ENCODE results near the gene C3AR1. TPM values are rescaled to one million over a fixed set of nuclear protein-coding genes. Genes with fewer than 3 reads are reported as not detected.
"Not testable (repeated sequence)": the region's sequence is repeated elsewhere in the genome, so short reads cannot be mapped to it uniquely, and the experiment has no call there.

The C3AR1 gene
- total RNA-seq, 1 donor from 2014 or later, result 2.0 TPM

DNA sequence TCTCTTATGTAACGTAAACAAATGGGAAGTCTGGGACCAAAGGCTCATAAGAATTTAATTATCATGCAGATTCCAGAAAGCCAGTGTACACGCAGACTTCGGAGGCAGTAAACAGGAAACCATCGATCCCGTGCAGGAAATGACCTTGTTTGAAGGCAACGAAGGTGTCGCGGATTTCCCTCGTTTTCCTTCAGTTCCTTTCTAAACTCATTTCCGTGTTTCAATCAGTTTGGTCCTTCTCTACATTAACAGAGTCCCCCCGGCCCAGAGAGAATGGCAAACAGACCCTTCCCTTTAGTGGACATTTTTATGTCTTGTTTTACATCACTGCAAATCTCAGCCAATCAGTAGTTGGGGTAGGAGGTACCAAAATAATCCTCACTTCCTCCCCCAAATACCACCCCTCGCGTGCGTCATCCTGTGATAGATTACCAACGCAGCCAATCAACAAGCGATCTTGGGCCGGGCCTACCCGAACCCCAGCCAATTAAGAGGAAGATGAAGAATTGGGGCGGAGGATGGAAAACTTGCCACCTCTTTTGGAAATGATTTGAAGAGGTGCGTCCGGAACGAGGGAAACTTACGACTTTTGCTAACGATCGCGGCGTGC, 39.8 kb downstream of the C3AR1 start:
- H3K27ac ChIP-seq, result peak overlapping the region; percentile 100
- no peaks in the 10 kb centered on the region for H3K9me3 ChIP-seq
- H3K36me3 ChIP-seq, result no peaks in the 10 kb centered on the region
- intact Hi-C loops (cut with DNase I), result loop anchor here (2.0 to 5.0 kb wide), 2 partner anchors 56 to 671 kb away; partner anchors contain the start of gene RIMKLB
- peak; percentile 96 to 99 for DNase-seq (ENCODE audit: low spot score in 2 of 2)
- TF ChIP-seq, protein P1, sequence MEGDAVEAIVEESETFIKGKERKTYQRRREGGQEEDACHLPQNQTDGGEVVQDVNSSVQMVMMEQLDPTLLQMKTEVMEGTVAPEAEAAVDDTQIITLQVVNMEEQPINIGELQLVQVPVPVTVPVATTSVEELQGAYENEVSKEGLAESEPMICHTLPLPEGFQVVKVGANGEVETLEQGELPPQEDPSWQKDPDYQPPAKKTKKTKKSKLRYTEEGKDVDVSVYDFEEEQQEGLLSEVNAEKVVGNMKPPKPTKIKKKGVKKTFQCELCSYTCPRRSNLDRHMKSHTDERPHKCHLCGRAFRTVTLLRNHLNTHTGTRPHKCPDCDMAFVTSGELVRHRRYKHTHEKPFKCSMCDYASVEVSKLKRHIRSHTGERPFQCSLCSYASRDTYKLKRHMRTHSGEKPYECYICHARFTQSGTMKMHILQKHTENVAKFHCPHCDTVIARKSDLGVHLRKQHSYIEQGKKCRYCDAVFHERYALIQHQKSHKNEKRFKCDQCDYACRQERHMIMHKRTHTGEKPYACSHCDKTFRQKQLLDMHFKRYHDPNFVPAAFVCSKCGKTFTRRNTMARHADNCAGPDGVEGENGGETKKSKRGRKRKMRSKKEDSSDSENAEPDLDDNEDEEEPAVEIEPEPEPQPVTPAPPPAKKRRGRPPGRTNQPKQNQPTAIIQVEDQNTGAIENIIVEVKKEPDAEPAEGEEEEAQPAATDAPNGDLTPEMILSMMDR (IDR thresholded peaks at IDR 0.05), result no peak
- H3K4me3 ChIP-seq, result peak overlapping the region; percentile 76 to 92
- H3K27me3 ChIP-seq, result no peaks in the 10 kb centered on the region
- H3K4me1 ChIP-seq, result peaks cover 0 to 4% of the 10 kb centered on the region in 2 donors

DNA sequence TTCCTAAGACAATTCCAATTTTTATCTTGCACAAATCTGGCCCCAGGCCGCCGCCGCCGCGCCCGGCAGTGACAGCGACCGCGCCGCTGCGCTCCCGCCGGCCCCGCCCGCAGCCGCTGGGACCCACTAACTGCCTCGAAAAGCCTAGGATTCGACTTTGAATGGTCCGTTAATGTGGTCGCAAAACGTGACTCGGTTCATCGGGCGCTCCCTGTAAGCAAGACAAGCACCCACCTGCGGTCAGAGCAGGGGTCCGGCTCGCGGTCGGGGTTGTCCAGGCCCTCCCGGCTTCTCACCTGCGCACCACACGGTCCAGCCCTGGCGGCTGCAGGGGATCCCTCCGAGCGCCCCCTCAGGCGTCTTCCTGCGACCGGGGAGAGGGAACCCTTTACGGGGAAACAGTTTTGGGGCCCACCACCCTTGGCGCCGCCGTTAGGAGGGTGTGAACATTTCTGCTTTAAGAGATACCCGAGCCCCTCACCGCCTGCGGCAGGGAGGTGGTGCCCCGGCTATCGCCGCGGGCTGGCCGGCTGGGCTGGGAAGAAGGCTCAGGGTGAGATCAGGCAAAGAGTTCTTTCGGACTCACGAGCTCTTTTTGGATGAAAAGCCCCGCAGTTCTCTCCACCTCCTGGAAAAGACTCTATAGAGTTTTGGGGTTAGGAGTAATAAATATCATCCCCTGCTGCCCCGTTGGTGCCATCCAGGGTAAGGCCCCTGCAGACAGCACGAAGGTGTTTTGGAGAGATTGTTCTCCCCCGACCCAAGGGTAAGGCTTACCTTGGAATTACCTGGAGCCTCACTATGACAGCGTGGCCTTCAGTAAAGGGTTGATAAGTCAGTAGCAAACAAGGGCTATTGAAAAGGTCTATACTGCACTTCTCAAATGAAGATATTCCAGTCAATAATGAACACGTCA, 47.2 kb downstream of the C3AR1 start:
- H3K36me3 ChIP-seq, result no peaks in the 10 kb centered on the region
- H3K27me3 ChIP-seq, result no peaks in the 10 kb centered on the region
- no peaks in the 10 kb centered on the region for H3K9me3 ChIP-seq
- no peak for DNase-seq (ENCODE audit: low spot score in 2 of 2)
- peaks cover 0 to 9% of the 10 kb centered on the region in 2 donors for H3K4me1 ChIP-seq
- TF ChIP-seq, protein P1 (IDR thresholded peaks at IDR 0.05), result no peak
- intact Hi-C loops (cut with DNase I), result no loop called here
- H3K4me3 ChIP-seq, result peak overlapping the region; percentile 43 to 57
- H3K27ac ChIP-seq, result no peak overlapping the region

DNA sequence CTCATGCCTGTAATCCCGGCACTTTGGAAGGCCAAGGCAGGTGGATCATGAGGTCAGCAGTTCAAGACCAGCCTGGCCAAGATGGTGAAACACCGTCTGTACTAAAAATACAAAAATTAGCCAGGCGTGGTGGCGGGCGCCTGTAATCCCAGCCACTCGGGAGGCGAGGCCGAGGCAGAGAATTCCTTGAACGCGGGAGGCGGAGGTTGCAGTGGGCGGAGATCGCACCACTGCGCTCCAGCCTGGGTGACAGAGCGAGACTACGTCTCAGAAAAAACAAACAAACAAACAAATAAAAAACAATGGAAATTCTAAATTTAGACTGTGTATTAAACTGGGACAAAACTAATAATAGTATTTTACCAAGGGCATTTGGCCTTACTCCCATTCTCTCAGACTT, 47.9 kb downstream of the C3AR1 start:
- intact Hi-C loops (cut with DNase I); H3K4me1 ChIP-seq; H3K36me3 ChIP-seq; H3K27me3 ChIP-seq; H3K27ac ChIP-seq; H3K9me3 ChIP-seq; DNase-seq (ENCODE audit: low spot score in 2 of 2): not testable (repeated sequence)
- peak overlapping the region; percentile 43 to 57 for H3K4me3 ChIP-seq

DNA sequence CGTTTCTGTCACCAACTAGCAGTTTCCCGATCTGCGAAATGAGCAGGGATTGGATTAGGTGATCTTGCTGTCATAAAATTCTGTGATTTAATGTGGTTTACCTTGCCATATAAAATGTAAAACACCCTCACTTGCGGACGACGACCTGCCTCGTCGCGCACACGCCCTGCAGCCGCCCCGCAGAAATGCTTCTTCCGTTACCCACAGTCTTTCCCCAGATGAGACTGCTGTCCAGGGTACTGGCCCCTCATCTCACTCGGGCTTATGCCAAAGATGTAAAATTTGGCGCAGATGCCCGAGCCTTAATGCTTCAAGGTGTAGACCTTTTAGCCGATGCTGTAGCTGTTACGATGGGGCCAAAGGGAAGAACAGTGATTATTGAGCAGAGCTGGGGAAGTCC, 51.3 kb downstream of the C3AR1 start:
- TF ChIP-seq, protein P1 (IDR thresholded peaks at IDR 0.05), result no peak
- peaks cover 0 to 9% of the 10 kb centered on the region in 2 donors for H3K4me1 ChIP-seq
- H3K27me3 ChIP-seq, result no peaks in the 10 kb centered on the region
- no peak for DNase-seq (ENCODE audit: low spot score in 2 of 2)
- intact Hi-C loops (cut with DNase I), result no loop called here
- H3K27ac ChIP-seq, result no peak overlapping the region
- no peaks in the 10 kb centered on the region for H3K9me3 ChIP-seq
- H3K36me3 ChIP-seq, result no peaks in the 10 kb centered on the region
- no peak overlapping the region for H3K4me3 ChIP-seq

DNA sequence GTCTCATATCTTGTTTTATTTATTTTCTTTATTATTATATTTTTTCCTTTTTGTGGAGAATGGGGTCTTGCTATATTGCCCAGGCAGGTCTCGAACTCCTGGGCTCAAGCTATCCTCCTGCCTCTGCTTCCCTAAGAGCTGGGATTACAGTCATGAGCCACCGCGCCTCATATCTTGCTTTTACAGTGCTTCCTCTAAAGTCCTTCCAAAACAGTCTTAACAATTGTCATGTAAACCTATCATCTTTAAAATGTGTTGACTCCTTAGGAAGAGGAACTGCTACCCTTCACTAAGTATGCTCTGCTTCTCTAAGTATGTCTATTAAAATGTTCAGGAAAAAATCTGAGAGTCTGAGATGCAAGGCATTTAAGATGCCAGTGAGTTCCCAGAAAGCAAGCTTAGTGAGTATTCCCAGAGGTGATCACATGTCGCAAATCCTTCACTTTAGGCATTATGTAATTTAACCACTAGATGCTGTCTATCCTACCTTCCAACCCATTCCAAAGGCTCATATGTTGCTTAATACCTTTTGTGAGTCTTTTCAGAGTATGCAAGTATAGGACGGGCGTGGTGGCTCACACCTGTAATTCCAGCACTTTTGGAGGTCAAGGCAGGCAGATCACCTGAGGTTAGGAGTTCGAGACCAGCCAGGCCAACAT, 53.4 kb downstream of the C3AR1 start:
- intact Hi-C loops (cut with DNase I), result no loop called here
- TF ChIP-seq, protein P1 (IDR thresholded peaks at IDR 0.05), result no peak
- H3K9me3 ChIP-seq, result no peaks in the 10 kb centered on the region
- no peaks in the 10 kb centered on the region for H3K4me1 ChIP-seq
- H3K27me3 ChIP-seq, result no peaks in the 10 kb centered on the region
- H3K27ac ChIP-seq, result no peak overlapping the region
- DNase-seq (ENCODE audit: low spot score in 2 of 2), result no peak
- no peak overlapping the region for H3K4me3 ChIP-seq
- no peaks in the 10 kb centered on the region for H3K36me3 ChIP-seq

DNA sequence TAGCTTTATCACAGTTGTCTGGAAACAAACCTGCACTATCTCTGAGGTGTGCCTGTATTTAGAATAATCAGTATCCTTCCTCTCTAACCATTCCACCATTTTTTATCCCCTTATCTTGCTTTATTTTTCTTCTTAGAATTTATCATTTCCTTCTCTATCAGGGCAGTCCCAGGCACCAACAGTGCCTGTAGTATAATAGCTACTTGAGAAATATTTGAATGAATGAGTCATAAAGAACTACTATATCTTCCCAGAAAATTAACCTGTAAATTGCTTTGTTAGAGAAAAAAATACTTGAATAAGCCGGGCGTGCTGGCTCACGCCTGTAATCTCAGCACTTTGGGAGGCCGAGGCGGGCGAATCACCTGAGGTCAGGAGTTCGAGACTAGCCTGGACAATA, 54.8 kb downstream of the C3AR1 start:
- H3K27me3 ChIP-seq, result no peaks in the 10 kb centered on the region
- H3K36me3 ChIP-seq, result no peaks in the 10 kb centered on the region
- no peak overlapping the region for H3K4me3 ChIP-seq
- TF ChIP-seq, protein P1 (IDR thresholded peaks at IDR 0.05), result no peak
- DNase-seq (ENCODE audit: low spot score in 2 of 2), result no peak
- no peaks in the 10 kb centered on the region for H3K4me1 ChIP-seq
- H3K27ac ChIP-seq, result no peak overlapping the region
- intact Hi-C loops (cut with DNase I), result no loop called here
- no peaks in the 10 kb centered on the region for H3K9me3 ChIP-seq

Measured in ascending aorta (tissue), 2 donors.